ENCODE results near the gene ACOXL. TPM values are rescaled to one million over a fixed set of nuclear protein-coding genes. Genes with fewer than 3 reads are reported as not detected.

ACOXL gene
- total RNA-seq, 4 donors from 2014 or later, result not detected

DNA sequence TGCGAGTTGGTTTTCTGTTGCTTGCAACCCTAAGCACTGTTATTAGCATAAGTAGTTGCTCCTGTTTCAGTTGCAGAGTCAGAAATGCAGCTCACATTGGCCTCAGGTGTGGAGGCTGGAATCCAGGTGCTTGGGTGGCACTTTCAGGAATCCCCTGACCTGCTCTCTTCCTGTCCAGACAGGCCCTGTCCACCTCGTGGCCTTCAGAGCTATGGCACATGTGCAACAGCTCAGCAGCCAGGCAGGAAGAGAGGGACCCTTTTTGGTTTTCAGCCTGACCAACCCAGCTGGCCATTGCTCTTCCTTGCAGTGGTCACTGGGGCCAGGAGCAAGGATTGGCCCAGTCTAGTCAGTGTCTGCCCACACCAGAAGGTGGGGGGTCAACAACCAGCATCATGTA is 12.7 kb downstream of the ACOXL start:
- H3K27ac ChIP-seq, result no peak overlapping the region
- H3K4me1 ChIP-seq, result no peaks in the 10 kb centered on the region
- no peaks in the 10 kb centered on the region for H3K36me3 ChIP-seq
- no peaks in the 10 kb centered on the region for H3K9me3 ChIP-seq
- TF ChIP-seq POLR2A (IDR thresholded peaks at IDR 0.05) (no peak), CTCF (IDR thresholded peaks at IDR 0.05) (no peak)
- H3K27me3 ChIP-seq, result no peaks in the 10 kb centered on the region
- H3K4me3 ChIP-seq, result no peak overlapping the region
- no peak for DNase-seq

- no peak for TF ChIP-seq CTCF (IDR thresholded peaks at IDR 0.05)
- TF ChIP-seq POLR2A (IDR thresholded peaks at IDR 0.05), result no peak
- no peaks in the 10 kb centered on the region for H3K36me3 ChIP-seq
Observed at GRCh38 chr2:110746586-110747521, 14.5 kb downstream of the ACOXL start.

GRCh38 chr2:110747522-110748488 is 15.4 kb downstream of the ACOXL start:
- no peak overlapping the region for H3K4me3 ChIP-seq
- no peaks in the 10 kb centered on the region for H3K36me3 ChIP-seq
- H3K4me1 ChIP-seq, result no peaks in the 10 kb centered on the region
- no peak overlapping the region for H3K27ac ChIP-seq
- no peak for TF ChIP-seq POLR2A (IDR thresholded peaks at IDR 0.05)
- TF ChIP-seq CTCF (IDR thresholded peaks at IDR 0.05), result no peak
- H3K9me3 ChIP-seq, result no peaks in the 10 kb centered on the region
- H3K27me3 ChIP-seq, result no peaks in the 10 kb centered on the region
- DNase-seq, result no peak

More at GRCh38 chr2:110746586-110747521, 14.5 kb downstream of the ACOXL start:
- no peaks in the 10 kb centered on the region for H3K4me1 ChIP-seq
- no peaks in the 10 kb centered on the region for H3K27me3 ChIP-seq
- no peaks in the 10 kb centered on the region for H3K9me3 ChIP-seq
- no peak overlapping the region for H3K27ac ChIP-seq
- no peak for DNase-seq
- H3K4me3 ChIP-seq, result no peak overlapping the region

GRCh38 chr2:110748489-110748867 is 16.1 kb downstream of the ACOXL start:
- Histone ChIP-seq H3K27me3 (no peaks in the 10 kb centered on the region), H3K36me3 (no peaks in the 10 kb centered on the region), H3K27ac (no peak overlapping the region), H3K4me1 (no peaks in the 10 kb centered on the region), H3K4me3 (no peak overlapping the region), H3K9me3 (no peaks in the 10 kb centered on the region)
- no peak for TF ChIP-seq POLR2A (IDR thresholded peaks at IDR 0.05)
- TF ChIP-seq CTCF (IDR thresholded peaks at IDR 0.05), result no peak
- DNase-seq, result peak in 2 of 3 donors; percentile 44 to 73

- Histone ChIP-seq H3K9me3 (no peaks in the 10 kb centered on the region), H3K27me3 (no peaks in the 10 kb centered on the region), H3K4me1 (no peaks in the 10 kb centered on the region), H3K27ac (no peak overlapping the region), H3K4me3 (no peak overlapping the region), H3K36me3 (no peaks in the 10 kb centered on the region)
- TF ChIP-seq CTCF (IDR thresholded peaks at IDR 0.05), result no peak
- no peak for DNase-seq
Observed at GRCh38 chr2:110751642-110752041, 19.3 kb downstream of the ACOXL start.
